Measurements from ENCODE around the gene PTPRJ. TPM values are rescaled to one million over a fixed set of nuclear protein-coding genes. Genes with fewer than 3 reads are reported as not detected.

Gene PTPRJ
- total RNA-seq, 3 donors from 2014 or later: 14.6 to 15.7 (median 14.7) TPM

GRCh38 chr11:48005136-48005535, 24.8 kb downstream of the PTPRJ start:
- H3K36me3 ChIP-seq: no peaks in the 10 kb centered on the region
- DNase-seq (ENCODE audit: low spot score in 2 of 2): no peak

GRCh38 chr11:48005831-48006270, 25.5 kb downstream of the PTPRJ start:
- DNase-seq (ENCODE audit: low spot score in 2 of 2): no peak
- no peaks in the 10 kb centered on the region for H3K27me3 ChIP-seq
- no peaks in the 10 kb centered on the region for H3K4me1 ChIP-seq
- H3K4me3 ChIP-seq: no peak overlapping the region
- H3K9me3 ChIP-seq: no peaks in the 10 kb centered on the region
- no peaks in the 10 kb centered on the region for H3K36me3 ChIP-seq
- intact Hi-C loops (cut with DNase I; ENCODE audit: low total_unique reads): no loop called here
- H3K27ac ChIP-seq: peak overlapping the region in 1 of 2 donors; percentile 33
- no peak for TF ChIP-seq POLR2AphosphoS5 (IDR thresholded peaks at IDR 0.05)
- TF ChIP-seq POLR2A (IDR thresholded peaks at IDR 0.05): no peak
- TF ChIP-seq CTCF (IDR thresholded peaks at IDR 0.05): no peak

More at GRCh38 chr11:48005136-48005535, 24.8 kb downstream of the PTPRJ start:
- no peak for TF ChIP-seq CTCF (IDR thresholded peaks at IDR 0.05)
- no peak for TF ChIP-seq POLR2A (IDR thresholded peaks at IDR 0.05)
- TF ChIP-seq POLR2AphosphoS5 (IDR thresholded peaks at IDR 0.05): no peak
- Histone ChIP-seq H3K4me3 (no peak overlapping the region), H3K27me3 (no peaks in the 10 kb centered on the region), H3K27ac (no peak overlapping the region), H3K9me3 (no peaks in the 10 kb centered on the region), H3K4me1 (no peaks in the 10 kb centered on the region)
- intact Hi-C loops (cut with DNase I; ENCODE audit: low total_unique reads): no loop called here

GRCh38 chr11:48006301-48006992, 26.1 kb downstream of the PTPRJ start:
- Histone ChIP-seq H3K9me3 (no peaks in the 10 kb centered on the region), H3K4me3 (no peak overlapping the region), H3K4me1 (no peaks in the 10 kb centered on the region), H3K27me3 (no peaks in the 10 kb centered on the region), H3K36me3 (no peaks in the 10 kb centered on the region), H3K27ac (peak overlapping the region; percentile 21 to 33)
- TF ChIP-seq POLR2AphosphoS5 (IDR thresholded peaks at IDR 0.05): no peak
- no peak for TF ChIP-seq CTCF (IDR thresholded peaks at IDR 0.05)
- TF ChIP-seq POLR2A (IDR thresholded peaks at IDR 0.05): no peak
- no peak for DNase-seq (ENCODE audit: low spot score in 2 of 2)
- intact Hi-C loops (cut with DNase I; ENCODE audit: low total_unique reads): no loop called here

GRCh38 chr11:48007677-48008076, 27.3 kb downstream of the PTPRJ start:
- H3K4me1 ChIP-seq: no peaks in the 10 kb centered on the region
- no peak for DNase-seq (ENCODE audit: low spot score in 2 of 2)
- no peaks in the 10 kb centered on the region for H3K27me3 ChIP-seq
- H3K27ac ChIP-seq: no peak overlapping the region
- no peaks in the 10 kb centered on the region for H3K36me3 ChIP-seq
- TF ChIP-seq POLR2A (IDR thresholded peaks at IDR 0.05) (no peak), CTCF (IDR thresholded peaks at IDR 0.05) (no peak), POLR2AphosphoS5 (IDR thresholded peaks at IDR 0.05) (no peak)
- intact Hi-C loops (cut with DNase I; ENCODE audit: low total_unique reads): loop anchor here (1.0 kb wide), 1 partner anchor 16 kb away; no protein-coding TSS in a partner anchor
- H3K4me3 ChIP-seq: no peak overlapping the region
- no peaks in the 10 kb centered on the region for H3K9me3 ChIP-seq

- no peak overlapping the region for H3K27ac ChIP-seq
- H3K4me1 ChIP-seq: no peaks in the 10 kb centered on the region
- no peaks in the 10 kb centered on the region for H3K36me3 ChIP-seq
- no peak overlapping the region for H3K4me3 ChIP-seq
- intact Hi-C loops (cut with DNase I; ENCODE audit: low total_unique reads): loop anchor here (1.0 kb wide), 1 partner anchor 14 kb away; no protein-coding TSS in a partner anchor
- H3K27me3 ChIP-seq: no peaks in the 10 kb centered on the region
- no peak for DNase-seq (ENCODE audit: low spot score in 2 of 2)
- TF ChIP-seq POLR2A (IDR thresholded peaks at IDR 0.05) (no peak), POLR2AphosphoS5 (IDR thresholded peaks at IDR 0.05) (no peak), CTCF (IDR thresholded peaks at IDR 0.05) (no peak)
- H3K9me3 ChIP-seq: no peaks in the 10 kb centered on the region
Measured at GRCh38 chr11:48008951-48009270, 28.6 kb downstream of the PTPRJ start.

All from breast epithelium (tissue), 4 donors.